Measurements from ENCODE around the gene DIDO1. TPM values are rescaled to one million over a fixed set of nuclear protein-coding genes. Genes with fewer than 3 reads are reported as not detected.

The DIDO1 gene
- total and polyA plus RNA-seq, 9 of the 15 experiments (the other 6 are each of a cell fraction or from before 2014, with no cell fraction given) = 4.4 to 46.8 (median 31.2) TPM

GRCh38 chr20:62929051-62929538, 2.8 kb upstream of the DIDO1 start:
- no peaks in the 10 kb centered on the region for H3K9me3 ChIP-seq (replicated peaks; ENCODE audit: control insufficient read depth, insufficient read depth, low read depth, low read length)
- in situ Hi-C loops (cut with MboI) (no loop called here), intact Hi-C loops (cut with micrococcal nuclease) (no loop called here)
- H3K36me3 ChIP-seq (ENCODE audit: control insufficient read depth, insufficient read depth, low read length) = peaks cover 49% of the 10 kb centered on the region; the same call in 2 of the 3 replicates
- H3K9me1 ChIP-seq (ENCODE audit: control insufficient read depth, insufficient read depth, low read length) = peaks cover 9% of the 10 kb centered on the region
- peak; percentile 63 to 80 (median 73) for DNase-seq (ENCODE audit: extremely low read depth in 1 of 4, low spot score in 3 of 4)
- ChIA-PET POLR2A (interaction anchor here (0.7 kb wide), 1 partner anchor 8 kb away, joined by 3 read pairs; no protein-coding TSS in a partner anchor), CTCF (ENCODE audit: low intra/inter-chr PET ratio) (no interaction called here)
- no peaks in the 10 kb centered on the region for H3K27me3 ChIP-seq (ENCODE audit: control insufficient read depth in 2 of 2, insufficient read depth in 2 of 2, low read length in 2 of 2)
- H3K4me1 ChIP-seq (replicated peaks in 1 of 2; ENCODE audit: control insufficient read depth in 2 of 2, insufficient read depth in 2 of 2, low read length in 2 of 2) = peaks cover 39 to 43% of the 10 kb centered on the region in 2 experiments; a peak in 4 of 5 replicates
- H3K79me2 ChIP-seq (ENCODE audit: control insufficient read depth, insufficient read depth, low read length) = peaks cover 99% of the 10 kb centered on the region
- H3K27ac ChIP-seq (ENCODE audit: extremely low read depth, low read depth, low read length) = peak overlapping the region; percentile 12; the same call in 1 of the 3 replicates
- peaks cover 61% of the 10 kb centered on the region for H4K20me1 ChIP-seq (replicated peaks; ENCODE audit: control insufficient read depth, insufficient read depth, low read length)
- no peak overlapping the region for H3K4me3 ChIP-seq
- no TSS peak for BruUV-seq (replicated peaks)
- peak; percentile 35 for ATAC-seq
- no peak overlapping the region for H2AFZ ChIP-seq (ENCODE audit: low read depth, low read length)
- FAIRE-seq = no peak
- H3K4me2 ChIP-seq (ENCODE audit: insufficient read depth, low read length) = no peak overlapping the region
- peak overlapping the region in 1 of 2 experiments; percentile 47; a peak in 1 of 4 replicates for H3K9ac ChIP-seq (ENCODE audit: insufficient read depth in 1 of 2, low read depth in 2 of 2, low read length in 2 of 2)
- WGBS (ENCODE audit: insufficient coverage, low coverage, missing lambda C conversion rate) = 62% methylated on average over 25 of the region's 44 CpGs
- TF ChIP-seq ZNF316 (IDR thresholded peaks at IDR 0.05) (no peak), ELF4 (CRISPR knock-in tag; IDR thresholded peaks at IDR 0.05) (no peak), COPS2 (conservative IDR thresholded peaks at IDR 0.05) (no peak), SMARCA4 (IDR thresholded peaks at IDR 0.05) (no peak), HMG20A (CRISPR knock-in tag; conservative IDR thresholded peaks at IDR 0.05) (no peak), POLR2B (IDR thresholded peaks at IDR 0.05; ENCODE audit: low read depth, partially characterized antibody) (no peak), POLR2G (IDR thresholded peaks at IDR 0.05; ENCODE audit: low read depth, low read length) (peak; percentile 38; the same call in 1 of the 2 replicates), PCBP1 (IDR thresholded peaks at IDR 0.05; ENCODE audit: low read depth, low read length, poor library complexity, severe bottlenecking) (peak; percentile 60), TARDBP (IDR thresholded peaks at IDR 0.05) (no peak), ZFP36 (IDR thresholded peaks at IDR 0.05; ENCODE audit: low read depth, low read length, partially characterized antibody) (no peak), ARID1B (IDR thresholded peaks at IDR 0.05) (no peak), ZNF274 (IDR thresholded peaks at IDR 0.05; ENCODE audit: borderline replicate concordance, low read depth, low read length) (no peak), ELK3 (CRISPR knock-in tag; IDR thresholded peaks at IDR 0.05) (no peak), CBX2 (IDR thresholded peaks at IDR 0.05; ENCODE audit: insufficient read depth, low read length, poor library complexity, severe bottlenecking) (no peak), CSDE1 (IDR thresholded peaks at IDR 0.05) (no peak), THAP12 (CRISPR knock-in tag; IDR thresholded peaks at IDR 0.05) (no peak), TAF7 (tag; IDR thresholded peaks at IDR 0.05) (no peak), PHB2 (IDR thresholded peaks at IDR 0.05; ENCODE audit: low read depth) (no peak)
- TF ChIP-seq, protein P1, sequence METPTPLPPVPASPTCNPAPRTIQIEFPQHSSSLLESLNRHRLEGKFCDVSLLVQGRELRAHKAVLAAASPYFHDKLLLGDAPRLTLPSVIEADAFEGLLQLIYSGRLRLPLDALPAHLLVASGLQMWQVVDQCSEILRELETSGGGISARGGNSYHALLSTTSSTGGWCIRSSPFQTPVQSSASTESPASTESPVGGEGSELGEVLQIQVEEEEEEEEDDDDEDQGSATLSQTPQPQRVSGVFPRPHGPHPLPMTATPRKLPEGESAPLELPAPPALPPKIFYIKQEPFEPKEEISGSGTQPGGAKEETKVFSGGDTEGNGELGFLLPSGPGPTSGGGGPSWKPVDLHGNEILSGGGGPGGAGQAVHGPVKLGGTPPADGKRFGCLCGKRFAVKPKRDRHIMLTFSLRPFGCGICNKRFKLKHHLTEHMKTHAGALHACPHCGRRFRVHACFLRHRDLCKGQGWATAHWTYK (CRISPR knock-in tag; IDR thresholded peaks at IDR 0.05) = no peak

Data from K562 (cell line).